SK-N-MC (cell line): ENCODE results near the gene PDZRN3.

Source experiments
- DNase-seq: peaks from one replicate; pipeline ENCODE4 v3.0.0-alpha.2; 2011; ENCODE audit warnings: low read depth, low spot score
- H3K27ac ChIP-seq: fragments of 200-600 bp; sonication (generic); 2 replicates; pipeline ENCODE4 v1.5.1; 2016; ENCODE audit warnings: mixed run types
- H3K36me3 ChIP-seq: fragments of 200-600 bp; sonication (generic); 2 replicates; pipeline ENCODE4 v1.6.1; 2017; ENCODE audit warnings: antibody characterized with exemption, low read length, mixed read lengths; ENCODE audit not compliant: insufficient read depth
- H3K4me3 ChIP-seq: fragments of 200-600 bp; sonication (generic); 2 replicates; pipeline ENCODE4 v1.5.1; 2016
- H3K9ac ChIP-seq: fragments of 200-600 bp; sonication (generic); 2 replicates; pipeline ENCODE4 v1.8.0; 2017; ENCODE audit warnings: mixed run types, mixed read lengths; ENCODE audit not compliant: insufficient read length
- H3K9me3 ChIP-seq: fragments of 200-600 bp; sonication (generic); 2 replicates; pipeline ENCODE4 v1.6.1; 2017; ENCODE audit warnings: low read depth, mild to moderate bottlenecking, antibody characterized with exemption, low read length, moderate library complexity, mixed read lengths
- EZH2 ChIP-seq: fragments of 200-600 bp; sonication (generic); IDR thresholded peaks from one replicate; pipeline ENCODE4 v1.6.1; 2017; ENCODE audit warnings: antibody characterized with exemption
- FOXP2 ChIP-seq: optimal IDR thresholded peaks from 2 replicates; pipeline ENCODE3; 2011; ENCODE audit warnings: mild to moderate bottlenecking, moderate library complexity; ENCODE audit not compliant: insufficient read depth; ENCODE audit errors: extremely low read length, control extremely low read depth
- POLR2AphosphoS5 ChIP-seq: IDR thresholded peaks from 2 replicates; pipeline ENCODE4 v1.6.1; 2012; ENCODE audit warnings: mild to moderate bottlenecking, low read depth, low read length, borderline replicate concordance

Gene PDZRN3

GRCh38 chr3:73520931-73521461 lies 103.7 kb downstream of the PDZRN3 start:
- DNase-seq: no peak
- Histone ChIP-seq H3K36me3 (no peaks in the 10 kb centered on the region), H3K4me3 (no peak overlapping the region), H3K9ac (no peak overlapping the region), H3K27ac (no peak overlapping the region), H3K9me3 (no peaks in the 10 kb centered on the region)
- TF ChIP-seq EZH2 (no peak), POLR2AphosphoS5 (no peak)

GRCh38 chr3:73516631-73517030 lies 108.1 kb downstream of the PDZRN3 start:
- TF ChIP-seq FOXP2 (no peak), EZH2 (no peak), POLR2AphosphoS5 (no peak)
- H3K4me3 ChIP-seq: no peak overlapping the region
- no peak overlapping the region for H3K27ac ChIP-seq
- DNase-seq: no peak
- H3K36me3 ChIP-seq: no peaks in the 10 kb centered on the region
- H3K9me3 ChIP-seq: no peaks in the 10 kb centered on the region
- H3K9ac ChIP-seq: no peak overlapping the region

- H3K4me3 ChIP-seq: no peak overlapping the region
- no peaks in the 10 kb centered on the region for H3K9me3 ChIP-seq
- TF ChIP-seq POLR2AphosphoS5 (no peak), FOXP2 (no peak), EZH2 (no peak)
- no peak overlapping the region for H3K27ac ChIP-seq
- H3K9ac ChIP-seq: no peak overlapping the region
- no peaks in the 10 kb centered on the region for H3K36me3 ChIP-seq
- DNase-seq: no peak
Observed at GRCh38 chr3:73513260-73513659, 111.5 kb downstream of the PDZRN3 start.

GRCh38 chr3:73511571-73512525 lies 112.9 kb downstream of the PDZRN3 start:
- DNase-seq: no peak
- Histone ChIP-seq H3K4me3 (no peak overlapping the region), H3K9me3 (no peaks in the 10 kb centered on the region), H3K27ac (no peak overlapping the region), H3K36me3 (no peaks in the 10 kb centered on the region), H3K9ac (no peak overlapping the region)
- no peak for TF ChIP-seq POLR2AphosphoS5
- no peak for TF ChIP-seq FOXP2
- no peak for TF ChIP-seq EZH2

GRCh38 chr3:73510784-73511183 lies 114.0 kb downstream of the PDZRN3 start:
- Histone ChIP-seq H3K4me3 (no peak overlapping the region), H3K9ac (no peak overlapping the region), H3K9me3 (no peaks in the 10 kb centered on the region), H3K36me3 (no peaks in the 10 kb centered on the region), H3K27ac (no peak overlapping the region)
- no peak for DNase-seq
- TF ChIP-seq POLR2AphosphoS5 (no peak), EZH2 (no peak), FOXP2 (no peak)

GRCh38 chr3:73510334-73510733 lies 114.4 kb downstream of the PDZRN3 start:
- no peak overlapping the region for H3K4me3 ChIP-seq
- no peak overlapping the region for H3K9ac ChIP-seq
- DNase-seq: no peak
- TF ChIP-seq POLR2AphosphoS5: no peak
- TF ChIP-seq FOXP2: no peak
- no peak for TF ChIP-seq EZH2
- no peaks in the 10 kb centered on the region for H3K36me3 ChIP-seq
- no peak overlapping the region for H3K27ac ChIP-seq
- no peaks in the 10 kb centered on the region for H3K9me3 ChIP-seq

- DNase-seq: no peak
- TF ChIP-seq POLR2AphosphoS5: no peak
- H3K27ac ChIP-seq: no peak overlapping the region
- H3K4me3 ChIP-seq: no peak overlapping the region
- no peaks in the 10 kb centered on the region for H3K36me3 ChIP-seq
- no peak overlapping the region for H3K9ac ChIP-seq
- no peaks in the 10 kb centered on the region for H3K9me3 ChIP-seq
Observed at GRCh38 chr3:73509816-73510215, 114.9 kb downstream of the PDZRN3 start.

GRCh38 chr3:73509066-73509465 lies 115.7 kb downstream of the PDZRN3 start:
- Histone ChIP-seq H3K36me3 (no peaks in the 10 kb centered on the region), H3K9ac (no peak overlapping the region), H3K4me3 (no peak overlapping the region), H3K9me3 (no peaks in the 10 kb centered on the region), H3K27ac (no peak overlapping the region)
- TF ChIP-seq POLR2AphosphoS5 (no peak), EZH2 (no peak), FOXP2 (no peak)
- no peak for DNase-seq

GRCh38 chr3:73508330-73508954 lies 116.3 kb downstream of the PDZRN3 start:
- H3K9ac ChIP-seq: no peak overlapping the region
- H3K4me3 ChIP-seq: no peak overlapping the region

More at GRCh38 chr3:73508330-73508954, 116.3 kb downstream of the PDZRN3 start:
- H3K27ac ChIP-seq: no peak overlapping the region
- no peak for TF ChIP-seq EZH2
- DNase-seq: no peak
- H3K36me3 ChIP-seq: no peaks in the 10 kb centered on the region
- H3K9me3 ChIP-seq: no peaks in the 10 kb centered on the region
